Esophagus squamous epithelium (tissue), 5 donors: Measurements from ENCODE around the gene TNFRSF12A. TPM values are rescaled to one million over a fixed set of nuclear protein-coding genes. Genes with fewer than 3 reads are reported as not detected.
A peak's percentile ranks its signal among the peaks of the same experiment; 100 is the strongest.

Source experiments
- DNase-seq: peaks from one replicate; lab custom pipeline; 2025; lab: John Stamatoyannopoulos, UW
- H3K27ac ChIP-seq, 4 donors: fragments of 200-600 bp; sonication (generic); one replicate each; pipeline ENCODE4 v1.5.1; 2016 to 2019; ENCODE audit warnings: mild to moderate bottlenecking in 1 of 4
- H3K27me3 ChIP-seq, 4 donors: fragments of 200-600 bp; sonication (generic); 1 replicate in 3 of 4; 2 replicates in 1 of 4; pipeline versions ENCODE4 v1.5.1 to v1.6.0; 2017 to 2021; ENCODE audit warnings: antibody characterized with exemption in 1 of 4
- H3K36me3 ChIP-seq, 3 donors: fragments of 200-600 bp; sonication (generic); one replicate each; pipeline ENCODE4 v1.5.1; 2016 to 2019
- H3K4me1 ChIP-seq, 3 donors: fragments of 200-600 bp; sonication (generic); one replicate each; pipeline ENCODE4 v1.5.1; 2017 to 2019
- H3K4me3 ChIP-seq, 4 donors: fragments of 200-600 bp; sonication (generic); 1 replicate in 3 of 4; 2 replicates in 1 of 4; pipeline ENCODE4 v1.5.1; 2016 to 2019; ENCODE audit warnings: mild to moderate bottlenecking in 2 of 4, moderate library complexity in 1 of 4
- H3K9me3 ChIP-seq, 3 donors: fragments of 200-600 bp; sonication (generic); one replicate each; pipeline ENCODE4 v1.5.1; 2016 to 2019
- POLR2A ChIP-seq, 4 donors: fragments of 450-650 bp; IDR thresholded peaks; one replicate each; pipeline ENCODE4 v1.6.1; 2017; ENCODE audit warnings: antibody characterized with exemption in 4 of 4, mild to moderate bottlenecking in 4 of 4, moderate library complexity in 3 of 4
- WGBS, 2 donors: methylation state at CpG; one replicate each; pipeline ENCODE4 v1.1.5; 2018; 5-methylcytosine and 5-hydroxymethylcytosine counted together
- intact Hi-C: fragments of 100-400 bp; cut with DNase I; formaldehyde crosslinking; loops from one replicate; pipeline ENCODE4 v1.15.0; 2022
- total RNA-seq, 4 donors: library from RNA; depleted of rRNA; stranded (reverse); fragments of >200 nt; gene quantifications; one replicate each; pipeline ENCODE4 v1.1.0, GENCODE V29; 2016
- TF ChIP-seq, protein P1 (sequence below), 6 experiments: fragments of 450-650 bp in 4 of 6; fragments of 200-600 bp in 2 of 6; sonication (generic) in 2 of 6; IDR thresholded peaks; one replicate each; pipeline ENCODE4 v1.5.1; 2016 to 2019; ENCODE audit warnings: antibody characterized with exemption in 6 of 6, mild to moderate bottlenecking in 4 of 6, moderate library complexity in 4 of 6
- donor health status: DM: yes; HTN: yes; CAD: no.

Gene TNFRSF12A
- total RNA-seq, 4 donors from 2014 or later = 15.3 to 46.0 (median 28.6) TPM

GRCh38 chr16:3032624-3033023, 12.5 kb downstream of the TNFRSF12A start:
- TF ChIP-seq, protein P1, sequence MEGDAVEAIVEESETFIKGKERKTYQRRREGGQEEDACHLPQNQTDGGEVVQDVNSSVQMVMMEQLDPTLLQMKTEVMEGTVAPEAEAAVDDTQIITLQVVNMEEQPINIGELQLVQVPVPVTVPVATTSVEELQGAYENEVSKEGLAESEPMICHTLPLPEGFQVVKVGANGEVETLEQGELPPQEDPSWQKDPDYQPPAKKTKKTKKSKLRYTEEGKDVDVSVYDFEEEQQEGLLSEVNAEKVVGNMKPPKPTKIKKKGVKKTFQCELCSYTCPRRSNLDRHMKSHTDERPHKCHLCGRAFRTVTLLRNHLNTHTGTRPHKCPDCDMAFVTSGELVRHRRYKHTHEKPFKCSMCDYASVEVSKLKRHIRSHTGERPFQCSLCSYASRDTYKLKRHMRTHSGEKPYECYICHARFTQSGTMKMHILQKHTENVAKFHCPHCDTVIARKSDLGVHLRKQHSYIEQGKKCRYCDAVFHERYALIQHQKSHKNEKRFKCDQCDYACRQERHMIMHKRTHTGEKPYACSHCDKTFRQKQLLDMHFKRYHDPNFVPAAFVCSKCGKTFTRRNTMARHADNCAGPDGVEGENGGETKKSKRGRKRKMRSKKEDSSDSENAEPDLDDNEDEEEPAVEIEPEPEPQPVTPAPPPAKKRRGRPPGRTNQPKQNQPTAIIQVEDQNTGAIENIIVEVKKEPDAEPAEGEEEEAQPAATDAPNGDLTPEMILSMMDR (IDR thresholded peaks at IDR 0.05) = no peak
- TF ChIP-seq POLR2A (IDR thresholded peaks at IDR 0.05) = no peak
- intact Hi-C loops = no loop called here
- WGBS, 2 donors = 32 to 39% methylated on average over 7 of the region's 7 CpGs
- peaks cover 0 to 94% (median 14%) of the 10 kb centered on the region in 4 donors for H3K27me3 ChIP-seq
- no peak overlapping the region for H3K4me3 ChIP-seq
- peaks cover 19 to 91% (median 22%) of the 10 kb centered on the region in 3 donors for H3K4me1 ChIP-seq
- DNase-seq = no peak
- H3K36me3 ChIP-seq = peaks cover 0 to 27% (median 0%) of the 10 kb centered on the region in 3 donors
- no peak overlapping the region for H3K27ac ChIP-seq
- no peaks in the 10 kb centered on the region for H3K9me3 ChIP-seq

GRCh38 chr16:3035289-3035971, 15.3 kb downstream of the TNFRSF12A start:
- no peak for DNase-seq
- TF ChIP-seq POLR2A (IDR thresholded peaks at IDR 0.05) = no peak
- TF ChIP-seq, protein P1 (IDR thresholded peaks at IDR 0.05) = no peak
- intact Hi-C loops = no loop called here
- Histone ChIP-seq H3K36me3 (peaks cover 0 to 19% (median 0%) of the 10 kb centered on the region in 3 donors), H3K27me3 (peaks cover 0 to 100% (median 14%) of the 10 kb centered on the region in 4 donors), H3K4me3 (peak overlapping the region; percentile 57 to 75 (median 70)), H3K9me3 (no peaks in the 10 kb centered on the region), H3K4me1 (peaks cover 4 to 77% (median 6%) of the 10 kb centered on the region in 3 donors), H3K27ac (peak overlapping the region; percentile 25 to 95 (median 92))
- WGBS, 2 donors = 17 to 20% methylated on average over 1 to 2 of the region's 19 CpGs

DNA sequence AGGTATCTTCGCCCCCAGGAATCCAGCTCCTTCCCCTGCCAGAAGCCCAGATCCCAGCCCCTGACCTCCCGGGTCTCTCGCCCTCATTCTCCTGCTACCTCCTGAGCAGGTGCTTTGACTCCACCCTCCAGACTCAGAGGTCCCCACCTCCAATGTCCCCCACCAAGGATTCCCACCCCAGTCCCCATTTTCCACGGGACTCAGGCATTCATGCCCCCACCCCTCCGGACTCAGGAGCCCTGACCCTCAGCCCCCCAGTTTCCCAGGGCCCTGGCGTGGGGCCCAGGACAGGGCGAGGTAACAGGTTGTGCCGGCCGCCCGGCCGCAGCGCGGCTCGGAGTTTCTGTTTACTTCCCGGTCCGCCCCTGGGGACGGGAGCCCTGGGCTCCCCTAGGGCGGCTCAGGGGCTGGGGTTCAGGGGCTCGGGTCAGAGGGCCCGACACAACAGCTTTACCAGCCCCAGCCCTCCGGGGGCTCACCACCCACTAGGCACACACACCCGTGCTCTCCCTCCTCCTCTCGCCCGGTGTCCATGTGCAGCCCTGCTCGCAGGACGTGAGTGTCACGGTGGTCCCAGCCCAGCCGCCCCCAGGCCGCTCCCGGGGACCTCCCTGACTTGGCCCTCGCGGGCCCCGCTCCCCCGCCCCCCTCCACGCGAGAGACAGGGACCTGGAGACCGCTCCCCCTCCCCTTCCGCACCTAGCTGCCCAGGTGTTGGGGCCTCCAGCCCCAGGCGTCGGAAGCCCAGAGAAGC, 16.0 kb downstream of the TNFRSF12A start:
- peaks cover 4 to 70% (median 6%) of the 10 kb centered on the region in 3 donors for H3K4me1 ChIP-seq
- no peak for DNase-seq
- peaks cover 0 to 100% (median 14%) of the 10 kb centered on the region in 4 donors for H3K27me3 ChIP-seq
- H3K4me3 ChIP-seq = peak overlapping the region; percentile 57 to 75 (median 70)
- peak overlapping the region; percentile 61 to 95 (median 92) for H3K27ac ChIP-seq
- H3K9me3 ChIP-seq = no peaks in the 10 kb centered on the region
- intact Hi-C loops = no loop called here
- peaks cover 0 to 12% (median 0%) of the 10 kb centered on the region in 3 donors for H3K36me3 ChIP-seq
- 13% methylated on average over 4 of the region's 40 CpGs; no CpG with 5 or more reads in 1 of the 2 donors for WGBS, 2 donors
- TF ChIP-seq, protein P1 (IDR thresholded peaks at IDR 0.05) = no peak
- no peak for TF ChIP-seq POLR2A (IDR thresholded peaks at IDR 0.05)

DNA sequence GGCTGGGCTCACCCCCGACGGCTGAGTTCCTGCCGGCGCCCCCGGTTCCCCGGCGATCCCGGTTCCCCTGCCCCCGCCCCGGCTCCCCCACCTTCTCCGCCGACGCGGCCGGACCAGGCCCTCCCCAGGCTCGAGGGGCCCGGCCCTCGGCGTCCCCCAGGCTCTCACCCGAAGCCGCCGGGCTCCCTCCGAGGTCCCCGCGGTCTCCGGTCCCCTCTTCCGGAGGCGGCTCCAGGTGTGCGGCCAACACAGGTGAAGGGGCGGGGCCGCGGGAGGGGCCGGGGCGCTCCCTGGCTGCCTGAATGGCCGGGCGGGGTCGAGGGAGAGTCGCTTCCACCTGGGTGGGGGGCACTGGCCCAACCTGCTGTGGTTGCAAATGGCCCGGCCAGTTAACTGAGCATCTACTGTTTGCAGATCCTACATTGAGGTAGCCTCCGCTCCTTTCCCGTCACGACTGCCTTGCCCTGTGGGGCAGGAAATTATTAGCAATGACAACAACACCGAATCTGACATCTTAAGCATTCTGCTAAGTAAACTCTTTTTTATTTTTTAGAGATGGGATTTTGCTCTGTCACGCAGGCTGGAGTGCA, 16.7 kb downstream of the TNFRSF12A start, which contains the start of gene BICDL2:
Gene BICDL2, minus strand, starts transcription at position 219 of the 590 bp plus-strand sequence. CDS start 1,448 bp downstream, outside the sequence.
- WGBS, 2 donors = 24 to 28% methylated on average over 5 of the region's 44 CpGs
- intact Hi-C loops = no loop called here
- DNase-seq = no peak

More for the DNA sequence above, 16.7 kb downstream of the TNFRSF12A start, which contains the start of gene BICDL2:
- Histone ChIP-seq H3K27ac (peak within 1 kb of the TSS; percentile 61 to 95 (median 92)), H3K27me3 (peaks cover 0 to 100% (median 14%) of the 10 kb centered on the region in 4 donors), H3K9me3 (no peaks in the 10 kb centered on the region), H3K4me3 (peak within 1 kb of the TSS; percentile 57 to 75 (median 70)), H3K36me3 (peaks cover 0 to 12% (median 0%) of the 10 kb centered on the region in 3 donors), H3K4me1 (peaks cover 0 to 63% (median 6%) of the 10 kb centered on the region in 3 donors)
- peak in 1 of 4 donors; percentile 27 for TF ChIP-seq POLR2A (IDR thresholded peaks at IDR 0.05)
- TF ChIP-seq, protein P1 (IDR thresholded peaks at IDR 0.05) = no peak
